HL-60/S4 treated with retinoic acid at 250 ng/mL for 4 days and 3 days (cell line): Measurements from ENCODE around the gene FBRSL1.

Experiments
- in situ Hi-C: fragments of 300-500 bp; cut with MboI; formaldehyde crosslinking; loops from 2 replicates; pipeline ENCODE4 v1.7.0; 2022; ENCODE audit warnings: low sequenced_read_pairs

Gene FBRSL1

DNA sequence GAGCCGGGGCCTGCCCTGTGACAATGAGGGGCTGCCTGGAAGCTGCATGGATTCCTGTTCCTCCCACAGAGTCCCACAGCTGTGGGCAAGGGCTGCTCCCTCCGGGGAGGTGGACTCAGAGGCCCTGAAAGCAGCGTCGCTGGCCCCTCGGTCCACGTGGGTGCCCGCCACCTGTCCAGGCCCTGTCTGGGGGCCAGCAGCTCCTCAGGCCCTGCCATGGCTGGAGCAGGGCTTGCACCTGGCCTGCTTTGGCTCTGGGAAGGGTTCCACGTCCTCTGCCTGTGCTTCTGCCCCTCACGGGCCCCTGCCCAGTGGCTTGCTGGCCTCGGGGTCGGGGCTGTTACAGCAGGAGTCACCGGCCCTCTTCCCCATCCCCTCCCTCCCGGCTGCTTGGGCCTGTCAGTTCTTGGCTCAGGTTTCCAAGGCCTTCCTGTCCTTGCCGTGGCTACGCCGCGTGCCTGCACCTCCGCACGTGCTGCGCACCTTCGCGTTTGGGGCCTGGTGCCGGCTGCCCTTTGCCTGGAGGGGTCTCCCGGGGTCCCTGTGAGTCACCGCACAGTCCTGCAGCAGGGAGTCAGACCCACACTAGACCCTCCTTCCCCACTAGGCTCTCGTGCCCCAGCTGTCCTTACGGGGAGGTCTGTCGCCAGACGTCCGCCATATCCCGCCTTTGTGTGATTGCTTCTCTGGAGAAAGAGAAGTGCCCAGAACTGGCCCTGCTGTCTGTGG, 5.8 kb downstream of the FBRSL1 start:
- in situ Hi-C loops: no loop called here

DNA sequence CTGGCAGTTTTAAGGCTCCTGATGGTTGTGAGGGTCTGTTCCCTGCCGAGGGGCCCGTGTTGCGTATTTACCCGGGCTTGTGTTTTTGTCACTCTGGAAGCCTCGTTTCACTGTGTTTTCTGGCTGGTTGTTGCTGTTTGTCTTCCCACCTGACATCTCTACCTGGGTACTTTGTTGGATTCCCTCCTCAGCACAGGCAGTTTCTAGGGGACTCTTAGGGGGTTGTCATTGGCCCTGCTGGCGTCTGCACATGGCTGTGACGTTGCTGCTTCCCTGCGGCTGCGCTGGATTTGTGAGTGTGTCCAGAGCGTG, 6.4 kb downstream of the FBRSL1 start:
- in situ Hi-C loops: no loop called here

DNA sequence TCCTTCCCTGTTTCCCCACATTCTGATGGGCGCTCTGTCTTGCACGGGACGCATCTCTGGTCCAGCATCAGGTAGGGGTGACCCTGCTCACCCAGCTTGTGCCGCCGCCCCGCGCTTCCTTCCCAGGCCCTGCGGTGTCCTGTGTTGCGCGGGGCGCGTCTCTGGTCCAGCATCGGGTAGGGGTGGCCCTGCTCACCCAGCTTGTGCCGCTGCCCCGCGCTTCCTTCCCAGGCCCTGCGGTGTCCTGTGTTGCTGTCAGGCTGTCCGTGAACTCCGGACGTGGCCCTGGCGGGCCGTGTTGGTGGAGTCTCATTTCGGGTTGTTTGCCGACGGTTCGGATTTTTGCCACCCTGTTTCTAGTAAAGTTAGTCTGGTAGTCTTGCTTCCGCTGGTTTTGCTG, 6.8 kb downstream of the FBRSL1 start:
- in situ Hi-C loops: no loop called here

DNA sequence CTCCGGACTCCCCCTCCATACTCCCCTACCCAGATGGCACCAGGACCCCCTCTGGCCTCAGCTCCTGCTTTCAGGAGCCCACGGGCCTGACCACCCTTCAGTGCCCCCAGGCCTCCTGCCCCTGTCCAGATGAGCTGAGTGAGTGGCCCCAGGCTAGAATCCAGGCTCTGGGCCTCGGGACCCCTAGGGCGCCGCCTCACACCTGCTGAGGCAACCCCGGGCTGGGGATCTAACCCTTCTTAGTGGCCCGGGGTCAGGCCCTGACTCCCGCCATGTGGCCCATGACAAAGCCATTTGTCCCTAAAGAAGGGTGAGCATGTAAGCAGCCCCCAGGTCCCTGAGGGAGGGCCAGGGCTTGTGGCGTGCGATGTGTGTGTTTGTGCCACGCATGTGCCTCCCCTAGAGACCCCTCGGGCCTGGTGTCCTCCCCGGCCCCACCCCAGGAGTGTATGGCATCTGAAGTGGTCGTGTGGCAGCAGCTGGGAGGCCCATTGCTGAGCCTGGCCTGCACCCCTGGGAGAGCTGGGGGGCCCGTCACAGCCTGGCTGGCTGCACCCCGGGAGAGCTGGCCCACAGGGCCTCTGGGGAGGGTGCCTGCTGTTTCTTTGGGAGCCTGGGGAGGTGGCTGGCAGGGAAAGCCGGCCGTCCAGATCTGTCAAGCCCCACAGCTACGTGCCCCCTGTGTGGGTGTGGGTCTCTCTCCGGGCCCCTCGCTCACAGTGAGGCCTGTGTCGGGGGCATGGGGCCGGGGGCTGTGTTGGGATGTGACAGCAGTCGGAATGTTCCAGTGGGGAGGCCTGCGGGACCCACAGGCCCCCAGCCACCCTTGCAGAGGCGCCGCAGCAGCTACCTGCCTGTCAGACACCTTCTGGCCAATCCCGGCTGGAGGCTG, 7.8 kb downstream of the FBRSL1 start:
- in situ Hi-C loops: no loop called here

DNA sequence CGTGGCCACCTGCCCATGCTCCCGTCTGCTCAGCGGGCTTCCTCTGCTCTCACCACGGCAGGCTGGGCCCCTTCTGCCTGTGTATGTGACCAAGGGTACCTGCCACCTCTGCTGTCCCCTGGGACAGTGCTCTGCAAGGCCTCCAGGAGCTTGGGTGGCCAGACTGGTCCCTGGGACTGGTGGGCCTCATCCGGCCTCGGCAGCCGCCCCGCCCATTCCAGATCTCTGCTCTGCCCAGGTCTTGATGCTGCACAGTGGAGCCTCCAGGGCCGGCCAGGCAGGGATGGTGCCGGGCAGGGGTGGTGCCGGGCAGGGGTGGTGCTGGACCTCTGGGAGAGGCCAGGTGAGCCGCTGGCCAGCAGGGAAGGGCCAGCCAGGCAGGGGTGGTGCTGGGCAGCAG, 9.0 kb downstream of the FBRSL1 start:
- in situ Hi-C loops: no loop called here

DNA sequence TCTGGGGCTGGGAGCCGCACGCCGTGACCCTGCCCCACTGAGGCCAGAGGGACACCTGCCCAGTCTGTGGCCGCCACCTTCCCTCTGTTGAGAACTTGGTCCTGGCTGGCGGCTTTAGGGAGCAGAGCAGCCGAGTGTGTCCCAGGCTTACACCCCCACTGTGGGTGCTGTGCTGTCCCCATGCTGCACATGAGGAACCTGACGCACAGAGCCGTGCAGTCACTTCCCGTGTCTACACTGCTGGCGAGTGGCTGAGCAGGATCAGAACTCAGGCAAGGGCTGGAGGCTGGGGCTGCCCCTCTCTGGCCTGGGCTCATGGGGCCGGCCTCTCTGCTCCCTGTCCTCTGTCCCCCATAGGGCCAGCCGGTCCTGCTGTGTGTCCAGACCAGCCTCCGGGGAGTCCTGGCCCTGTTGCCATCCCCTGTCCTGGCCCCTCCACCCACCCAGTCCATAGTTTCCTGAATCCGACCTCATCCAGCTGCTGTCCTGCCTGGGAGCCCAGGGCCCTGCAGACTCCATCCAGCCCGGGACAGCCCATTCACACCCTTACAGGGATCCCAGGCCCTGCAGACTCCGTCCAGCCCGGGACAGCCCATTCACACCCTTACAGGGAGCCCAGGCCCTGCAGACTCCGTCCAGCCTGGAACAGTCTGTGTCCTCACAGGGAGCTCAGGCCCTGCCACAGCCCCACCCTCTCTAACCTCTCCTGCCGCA, 10.3 kb downstream of the FBRSL1 start:
- in situ Hi-C loops: no loop called here

DNA sequence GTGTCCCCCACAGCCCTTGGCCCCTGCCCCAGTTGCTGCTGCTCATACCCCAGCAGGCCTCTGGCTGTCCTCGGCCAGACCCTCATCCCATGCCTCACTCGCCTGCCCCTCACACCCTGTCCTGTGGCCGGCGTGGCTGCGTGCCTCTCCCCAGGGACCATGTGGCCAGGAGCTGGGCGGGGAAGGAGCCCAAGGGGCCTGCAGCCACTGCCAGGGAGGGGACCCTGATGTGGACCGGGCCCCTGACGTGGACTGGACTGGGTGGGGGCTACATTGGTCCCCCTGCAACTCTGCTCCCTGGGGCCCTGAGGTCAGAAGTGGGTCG, 10.9 kb downstream of the FBRSL1 start:
- in situ Hi-C loops: no loop called here

DNA sequence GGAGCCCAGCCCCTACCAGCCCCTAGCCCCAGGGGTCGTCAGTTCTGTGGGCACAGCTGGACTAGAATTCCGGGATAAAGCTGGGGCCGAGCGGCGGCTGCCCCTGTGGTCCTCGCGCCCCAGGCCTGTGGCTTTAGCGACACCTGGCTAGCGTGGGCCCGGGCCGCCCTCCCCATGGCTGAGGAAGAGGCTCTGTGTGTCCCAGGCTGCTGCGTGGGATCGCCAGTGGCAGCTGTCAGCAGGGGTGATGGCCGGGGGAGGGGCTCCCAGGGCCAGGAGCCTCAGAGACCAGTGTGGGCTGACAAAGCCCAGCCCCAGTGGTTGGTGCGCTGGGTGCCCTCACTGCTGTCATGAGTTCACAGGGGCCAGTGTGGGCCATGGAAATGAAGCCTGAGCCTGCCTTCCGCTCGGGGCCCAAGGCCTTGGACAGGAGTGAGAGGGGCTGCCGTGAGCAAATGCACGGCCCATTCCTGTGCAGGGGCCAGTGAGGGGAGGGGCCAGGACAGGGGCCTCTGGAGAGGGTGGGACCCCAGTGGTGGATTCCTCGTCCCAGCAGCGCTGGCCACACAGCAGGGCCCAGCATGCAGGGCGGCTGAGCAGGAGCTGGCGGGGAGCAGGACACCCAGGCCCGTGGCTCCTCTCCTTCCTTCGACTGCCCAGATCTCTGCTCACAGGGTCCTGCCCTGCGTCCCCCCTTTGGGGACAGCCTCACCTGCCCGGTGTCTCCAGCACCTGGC, 11.4 kb downstream of the FBRSL1 start:
- in situ Hi-C loops: no loop called here

DNA sequence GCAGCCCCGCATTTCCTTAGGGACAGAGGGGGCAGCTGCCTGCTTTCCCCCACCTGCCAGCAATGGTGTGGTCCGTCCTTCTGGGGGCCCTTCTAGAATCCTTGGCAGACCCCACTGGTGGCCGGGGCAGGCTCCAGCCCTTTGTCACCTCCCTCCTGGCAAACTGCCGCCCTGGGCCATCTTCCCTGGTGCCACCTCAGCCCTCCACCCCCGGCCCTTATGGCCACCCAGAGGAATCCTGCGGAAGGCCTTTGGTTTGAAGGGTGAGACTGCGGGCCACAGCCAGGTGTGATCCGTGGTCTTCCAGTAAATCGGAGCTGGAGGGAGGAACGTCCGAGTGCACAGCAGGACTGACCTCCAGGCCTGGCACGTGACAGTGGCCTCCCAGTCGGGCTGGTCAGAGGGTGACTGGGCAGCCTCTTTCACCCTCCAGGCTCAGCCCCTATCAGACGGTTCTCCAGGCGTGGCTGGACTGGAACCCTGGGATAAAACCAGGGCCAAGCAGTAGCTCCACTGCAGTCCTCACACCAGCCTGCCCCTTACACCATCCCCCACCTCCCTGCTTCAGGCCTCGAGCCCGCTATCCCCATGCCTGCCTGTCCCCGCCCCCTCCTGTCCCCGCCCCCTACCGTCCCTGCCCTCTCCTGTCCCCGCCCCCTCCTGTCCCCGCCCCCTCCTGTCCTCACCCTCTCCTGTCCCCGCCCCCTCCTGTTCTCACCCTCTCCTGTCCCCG, 12.4 kb downstream of the FBRSL1 start:
- in situ Hi-C loops: no loop called here

DNA sequence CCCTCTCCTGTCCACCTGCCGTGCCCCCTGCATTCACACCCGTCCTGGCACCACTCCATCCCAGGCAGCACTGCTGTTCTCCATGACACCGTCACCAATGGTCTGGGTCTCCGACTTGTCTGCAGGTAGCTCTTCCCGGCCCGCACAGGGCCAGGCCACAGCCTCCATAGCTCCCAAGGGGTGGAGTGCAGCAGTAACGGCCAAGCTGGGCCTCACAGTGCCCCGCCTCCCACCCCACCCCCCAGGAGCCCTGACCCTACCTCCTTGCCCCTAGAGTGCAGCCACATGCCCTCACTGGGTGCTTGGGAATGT, 12.9 kb downstream of the FBRSL1 start:
- in situ Hi-C loops: no loop called here

DNA sequence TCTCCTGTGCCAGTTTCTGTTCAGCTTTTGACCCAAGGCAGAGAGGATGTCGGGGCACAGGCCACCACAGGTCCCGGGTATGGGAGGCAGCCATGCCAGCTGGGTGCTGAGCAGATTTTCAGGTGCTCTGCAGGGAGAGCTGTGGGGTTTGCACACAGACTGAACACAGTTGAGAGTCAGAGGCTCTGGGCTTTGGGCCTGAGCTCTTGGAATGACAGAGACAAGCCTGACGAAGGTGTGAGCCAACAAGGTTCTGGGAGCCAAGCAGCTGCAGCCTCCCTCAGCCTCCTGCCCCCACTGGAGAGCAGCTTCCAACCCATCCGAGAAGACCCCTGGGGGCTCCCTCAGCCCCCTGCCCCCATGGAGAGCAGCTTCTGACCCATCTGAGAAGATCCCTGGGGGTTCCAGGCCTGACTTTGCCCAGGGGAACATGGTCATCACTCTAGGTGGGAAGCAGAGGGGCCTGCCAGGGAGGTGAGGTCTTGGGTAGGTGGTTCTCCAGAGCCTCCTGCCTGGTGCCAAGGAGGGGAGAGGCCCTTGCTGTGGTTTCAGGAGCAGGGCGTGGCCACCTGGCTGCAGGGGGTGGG, 13.8 kb downstream of the FBRSL1 start:
- in situ Hi-C loops: no loop called here

DNA sequence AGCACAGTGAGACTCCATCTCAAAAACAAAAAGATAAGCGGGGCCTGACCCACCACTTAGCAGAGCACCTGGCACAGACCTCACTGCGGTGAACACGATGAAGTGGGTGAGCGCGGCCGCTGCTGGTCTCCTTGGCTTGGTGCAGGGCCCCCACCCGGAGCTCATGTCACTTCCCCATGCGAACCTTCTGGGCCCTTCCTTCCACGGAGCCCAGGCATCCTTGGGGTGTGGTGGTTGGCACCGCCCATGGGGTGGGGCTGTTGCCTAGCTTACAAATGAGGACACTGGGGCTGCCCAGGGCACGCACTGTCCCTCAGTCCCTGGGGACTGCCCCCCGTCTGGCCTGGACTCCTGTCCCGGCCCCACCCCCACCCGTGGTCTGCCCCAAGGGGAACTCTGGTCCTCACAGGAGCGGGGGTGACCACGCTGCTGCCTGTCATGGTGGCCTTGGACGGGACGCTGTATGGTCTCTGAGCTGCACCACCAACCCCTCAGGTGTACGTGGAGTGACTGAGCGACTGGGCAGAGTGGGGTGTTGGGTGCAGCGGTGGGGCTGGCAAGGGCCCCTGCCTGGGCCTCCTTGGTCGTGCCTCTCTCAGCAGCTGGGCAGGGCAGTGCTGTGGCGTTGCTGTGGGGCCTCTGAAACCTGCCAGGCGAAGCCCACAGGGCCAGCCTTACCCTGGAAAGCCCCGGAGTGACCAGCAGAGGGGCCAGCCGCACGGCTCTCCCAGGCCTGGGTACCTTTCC, 15.3 kb downstream of the FBRSL1 start:
- in situ Hi-C loops: no loop called here

DNA sequence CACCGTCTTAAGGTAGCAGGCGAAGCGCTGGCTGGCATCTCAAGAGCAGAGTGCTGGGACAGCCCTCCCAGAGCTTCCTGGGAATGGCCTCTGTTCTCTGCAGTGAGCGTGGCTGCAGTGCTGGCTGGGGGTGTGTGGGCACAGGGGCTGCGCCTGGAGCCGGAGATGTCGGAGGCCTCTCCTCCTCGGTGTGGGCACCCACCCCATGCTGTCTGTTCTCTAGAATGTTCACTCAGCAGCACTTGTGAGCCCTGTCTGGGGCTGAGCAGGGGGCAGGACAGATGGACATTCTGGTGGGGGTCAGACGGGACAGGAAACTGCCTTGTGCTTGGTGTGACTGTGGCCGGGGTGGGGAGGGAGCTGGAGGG, 15.9 kb downstream of the FBRSL1 start:
- in situ Hi-C loops: no loop called here

DNA sequence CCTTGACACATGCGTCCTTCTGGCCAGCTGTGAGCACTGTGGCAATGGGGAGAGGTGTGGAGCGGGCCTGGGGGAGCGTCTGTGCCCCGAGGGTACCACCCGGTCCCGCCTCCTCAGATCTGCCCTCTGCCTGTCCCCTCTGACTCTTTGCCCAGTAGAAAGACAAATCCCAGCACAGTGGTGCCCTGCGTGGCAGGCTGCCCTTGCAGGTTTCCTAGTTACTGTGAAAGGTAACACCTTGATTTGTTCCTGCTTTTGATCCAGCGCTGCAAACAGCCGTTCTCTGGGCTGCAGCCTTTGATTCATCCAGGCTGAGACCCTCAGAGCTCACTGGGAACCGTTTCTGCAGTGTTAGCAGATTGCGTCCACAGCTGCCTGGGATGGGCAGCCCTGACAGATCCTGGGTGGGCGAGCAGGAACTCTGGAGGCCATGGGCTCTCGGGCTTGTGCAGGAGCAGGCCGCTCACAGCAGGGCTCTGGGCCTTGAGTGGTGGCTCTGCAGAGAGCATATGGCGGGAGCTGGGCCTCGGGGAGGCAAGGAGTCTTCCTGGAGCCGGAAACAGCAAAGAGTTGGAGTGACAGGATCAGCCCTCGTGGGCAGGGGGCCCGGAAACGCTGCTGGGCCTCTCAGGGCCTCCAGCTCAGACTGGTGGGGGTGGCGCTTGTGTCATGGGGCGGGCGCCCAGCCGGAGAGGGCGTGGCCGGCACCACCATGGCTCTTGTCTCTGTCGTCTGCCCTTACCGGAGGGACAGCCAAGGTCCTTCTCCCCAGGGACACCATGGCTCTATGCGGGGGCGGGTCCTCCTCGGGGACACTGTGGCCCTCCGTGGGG, 16.6 kb downstream of the FBRSL1 start:
- in situ Hi-C loops: no loop called here

DNA sequence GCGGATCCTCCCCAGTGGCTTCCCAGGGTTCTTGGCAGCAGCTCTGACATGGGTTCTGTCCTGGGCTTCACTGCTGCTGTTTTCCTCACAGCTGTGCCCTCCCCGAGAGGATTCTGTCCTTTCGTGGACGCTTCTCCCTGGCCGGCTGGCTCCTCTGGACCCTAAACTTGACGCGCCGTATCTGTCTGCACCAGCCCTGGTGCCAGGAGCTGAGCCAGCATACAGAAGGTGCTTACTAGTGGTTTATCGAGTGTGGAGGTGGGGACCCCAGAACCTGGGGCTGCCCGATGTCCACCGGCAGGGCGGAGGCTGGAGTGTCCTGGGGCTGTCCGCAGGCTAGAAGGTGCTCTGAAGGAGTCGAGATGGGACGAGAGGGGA, 17.2 kb downstream of the FBRSL1 start:
- in situ Hi-C loops: no loop called here

DNA sequence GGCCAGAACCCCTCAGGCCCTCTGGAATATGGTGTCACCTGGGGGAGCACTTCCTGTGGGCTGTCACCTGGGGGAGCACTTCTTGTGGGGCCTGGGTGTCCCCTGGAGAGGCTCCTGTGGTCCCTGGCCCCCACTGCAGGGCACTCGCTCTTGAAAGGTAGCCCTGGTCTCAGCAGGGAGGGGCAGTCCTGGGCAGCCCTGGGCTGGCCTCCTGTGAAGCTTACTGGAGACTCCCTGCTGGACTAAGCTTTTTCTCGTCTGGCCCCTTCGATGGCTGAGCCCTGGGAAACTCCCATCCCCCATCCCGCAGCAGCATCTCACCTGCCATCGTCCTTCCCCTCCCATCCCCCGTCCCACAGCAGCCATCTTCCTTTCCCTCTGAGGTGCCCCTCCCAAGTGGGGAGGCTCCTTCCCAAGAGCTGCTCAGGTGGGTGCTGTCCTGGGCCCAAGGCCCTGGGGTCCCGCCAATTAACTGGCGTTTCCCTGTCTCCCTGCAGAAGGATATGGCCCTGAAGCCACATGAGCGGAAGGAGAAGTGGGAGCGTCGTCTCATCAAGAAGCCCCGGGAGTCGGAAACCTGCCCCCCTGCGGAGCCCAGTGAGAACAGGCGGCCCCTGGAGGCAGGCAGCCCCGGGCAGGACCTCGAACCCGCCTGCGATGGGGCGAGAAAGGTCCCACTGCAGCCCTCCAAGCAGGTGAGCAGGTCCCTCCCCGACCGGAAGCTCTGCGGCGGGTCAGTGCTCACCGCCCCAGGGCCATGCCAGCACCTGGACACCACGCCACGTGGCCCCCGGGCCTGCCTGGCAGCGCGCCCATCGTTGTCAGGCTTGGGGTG, 17.9 kb downstream of the FBRSL1 start:
- in situ Hi-C loops: no loop called here

DNA sequence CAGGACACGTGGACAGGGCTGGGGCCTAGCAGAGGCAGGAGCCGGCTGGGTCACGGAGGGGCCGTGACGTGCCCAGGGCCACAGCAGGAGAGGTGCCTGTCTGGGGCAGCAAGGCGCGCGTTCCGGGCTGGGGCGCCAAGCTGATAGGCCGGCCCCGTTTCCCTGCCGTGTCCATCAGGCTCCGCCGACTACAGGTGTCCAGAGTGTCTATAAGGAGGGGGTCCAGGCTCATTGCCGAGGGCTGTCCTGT, 18.5 kb downstream of the FBRSL1 start:
- in situ Hi-C loops: no loop called here
